ENCODE results near the gene ZBTB42. TPM values are rescaled to one million over a fixed set of nuclear protein-coding genes. Genes with fewer than 3 reads are reported as not detected.

ZBTB42 gene
- total and polyA plus RNA-seq, 5 donors = 5.3 to 7.7 (median 6.4) TPM

DNA sequence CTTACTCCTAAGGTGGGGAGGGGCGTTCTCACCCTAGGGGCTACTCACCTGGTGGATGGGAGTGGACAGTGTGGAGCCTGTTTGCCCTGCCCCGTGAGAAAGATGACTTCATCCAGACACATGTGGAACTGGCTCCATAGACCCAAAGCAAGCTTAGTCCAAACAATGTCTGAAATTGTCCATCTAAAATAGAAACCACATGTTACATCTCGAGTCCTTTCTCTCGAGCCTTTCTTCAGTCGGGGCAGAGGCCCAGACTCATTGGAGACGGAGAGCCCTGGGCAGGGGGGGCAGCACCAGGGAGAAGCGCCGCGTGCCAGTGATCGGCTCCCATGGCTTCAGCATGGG, 43.7 kb upstream of the ZBTB42 start:
- H3K27ac ChIP-seq (ENCODE audit: low read length) = no peak overlapping the region
- 86% methylated on average over 10 of the region's 10 CpGs for WGBS
- no peaks in the 10 kb centered on the region for H3K9me3 ChIP-seq (ENCODE audit: control insufficient read depth, low read length)
- H3K4me3 ChIP-seq (ENCODE audit: low read length) = no peak overlapping the region
- ATAC-seq (no peak), DNase-seq (peak in 2 of 3 donors; percentile 13 to 35)
- H3K4me1 ChIP-seq (ENCODE audit: control insufficient read depth, insufficient read depth, low read length) = peaks cover under 1% of the 10 kb centered on the region
- no peaks in the 10 kb centered on the region for H3K27me3 ChIP-seq (ENCODE audit: control insufficient read depth, insufficient read depth)
- intact Hi-C loops (cut with DNase I) = loop anchor here in 1 of 4 donors (5.0 kb wide), 1 partner anchor 35 kb away; no protein-coding TSS in a partner anchor

DNA sequence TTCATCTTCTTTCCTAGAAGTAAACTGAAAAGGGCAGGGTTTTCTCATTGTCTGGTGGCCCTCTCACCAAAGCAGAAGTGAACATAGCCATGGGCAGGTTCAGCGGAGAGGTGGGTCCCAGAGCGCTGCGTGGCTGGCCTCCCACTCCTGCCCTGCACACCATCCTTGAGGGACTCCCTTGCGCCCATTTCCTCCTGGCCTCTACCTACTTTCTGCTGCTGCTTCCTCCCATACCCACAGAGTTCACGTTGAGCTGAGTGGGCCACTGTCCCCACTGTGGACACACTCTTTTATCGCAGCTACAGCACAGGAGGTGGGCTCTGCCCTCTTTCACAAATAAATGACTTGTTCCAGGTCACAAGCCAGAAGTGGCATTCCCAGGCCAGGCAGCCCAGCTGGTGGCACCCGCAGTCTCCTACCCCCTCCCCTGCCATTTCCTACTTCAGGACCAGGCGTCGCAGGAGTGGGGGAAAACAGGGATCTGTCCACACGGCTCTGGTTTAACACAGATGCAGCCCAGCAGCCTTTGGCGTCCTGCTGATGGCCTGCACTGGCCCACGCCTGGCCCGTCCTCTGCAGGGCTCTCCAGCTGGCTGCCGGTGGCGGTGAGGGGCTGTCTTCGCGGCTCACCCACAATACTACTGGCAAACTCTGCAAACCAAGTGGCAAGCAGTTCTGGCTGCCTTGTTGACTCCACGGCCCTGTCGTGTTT, 43.1 kb upstream of the ZBTB42 start:
- DNase-seq = peak in 2 of 3 donors; percentile 34 to 47
- no peak overlapping the region for H3K4me3 ChIP-seq (ENCODE audit: low read length)
- no peaks in the 10 kb centered on the region for H3K27me3 ChIP-seq (ENCODE audit: control insufficient read depth, insufficient read depth)
- no peaks in the 10 kb centered on the region for H3K4me1 ChIP-seq (ENCODE audit: control insufficient read depth, insufficient read depth, low read length)
- 91% methylated on average over 19 of the region's 19 CpGs for WGBS
- intact Hi-C loops (cut with DNase I) = loop anchor here in 1 of 4 donors (5.0 kb wide), 1 partner anchor 34 kb away; no protein-coding TSS in a partner anchor
- H3K27ac ChIP-seq (ENCODE audit: low read length) = no peak overlapping the region
- no peaks in the 10 kb centered on the region for H3K9me3 ChIP-seq (ENCODE audit: control insufficient read depth, low read length)
- ATAC-seq = no peak

- intact Hi-C loops (cut with DNase I) = loop anchor here in 1 of 4 donors (5.0 kb wide), 1 partner anchor 33 kb away; no protein-coding TSS in a partner anchor
- Histone ChIP-seq H3K27ac (ENCODE audit: low read length) (no peak overlapping the region), H3K9me3 (ENCODE audit: control insufficient read depth, low read length) (no peaks in the 10 kb centered on the region), H3K27me3 (ENCODE audit: control insufficient read depth, insufficient read depth) (no peaks in the 10 kb centered on the region), H3K4me3 (ENCODE audit: low read length) (no peak overlapping the region), H3K4me1 (ENCODE audit: control insufficient read depth, insufficient read depth, low read length) (no peaks in the 10 kb centered on the region)
- DNase-seq = peak in 2 of 3 donors; percentile 42 to 46
- no peak for ATAC-seq
- WGBS = 86% methylated on average over 30 of the region's 30 CpGs
These were observed 41.6 kb upstream of the ZBTB42 start for GRCh38 chr14:104758981-104759969.

DNA sequence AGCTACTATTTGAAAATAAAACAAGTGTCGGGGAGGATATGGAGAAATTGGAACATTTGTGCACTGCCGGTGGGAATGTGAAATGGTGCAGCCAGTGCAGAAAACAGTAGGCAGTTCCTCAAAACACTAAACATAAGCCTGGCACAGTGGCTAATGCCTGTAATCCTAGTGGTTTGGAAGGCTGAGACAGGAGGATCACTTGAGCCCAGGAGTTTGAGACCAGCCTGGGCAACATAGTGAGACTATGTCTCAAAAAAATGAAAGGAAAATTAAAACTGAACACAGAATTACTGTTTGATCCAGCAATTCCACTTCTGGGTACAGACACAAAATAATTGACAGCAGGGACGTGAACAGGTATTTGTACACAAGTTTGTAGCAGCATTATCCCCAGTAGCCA, 35.4 kb upstream of the ZBTB42 start:
- Histone ChIP-seq H3K4me1 (ENCODE audit: control insufficient read depth, insufficient read depth, low read length) (peaks cover 2% of the 10 kb centered on the region), H3K27ac (ENCODE audit: low read length) (no peak overlapping the region), H3K27me3 (ENCODE audit: control insufficient read depth, insufficient read depth) (no peaks in the 10 kb centered on the region), H3K9me3 (ENCODE audit: control insufficient read depth, low read length) (no peaks in the 10 kb centered on the region), H3K4me3 (ENCODE audit: low read length) (no peak overlapping the region)
- 94% methylated on average over 3 of the region's 3 CpGs for WGBS
- DNase-seq (no peak), ATAC-seq (no peak)
- intact Hi-C loops (cut with DNase I) = loop anchor here (5.0 kb wide), 2 partner anchors 57 to 62 kb away; no protein-coding TSS in a partner anchor

- ATAC-seq = no peak
These were observed 34.5 kb upstream of the ZBTB42 start for GRCh38 chr14:104766256-104766862.

DNA sequence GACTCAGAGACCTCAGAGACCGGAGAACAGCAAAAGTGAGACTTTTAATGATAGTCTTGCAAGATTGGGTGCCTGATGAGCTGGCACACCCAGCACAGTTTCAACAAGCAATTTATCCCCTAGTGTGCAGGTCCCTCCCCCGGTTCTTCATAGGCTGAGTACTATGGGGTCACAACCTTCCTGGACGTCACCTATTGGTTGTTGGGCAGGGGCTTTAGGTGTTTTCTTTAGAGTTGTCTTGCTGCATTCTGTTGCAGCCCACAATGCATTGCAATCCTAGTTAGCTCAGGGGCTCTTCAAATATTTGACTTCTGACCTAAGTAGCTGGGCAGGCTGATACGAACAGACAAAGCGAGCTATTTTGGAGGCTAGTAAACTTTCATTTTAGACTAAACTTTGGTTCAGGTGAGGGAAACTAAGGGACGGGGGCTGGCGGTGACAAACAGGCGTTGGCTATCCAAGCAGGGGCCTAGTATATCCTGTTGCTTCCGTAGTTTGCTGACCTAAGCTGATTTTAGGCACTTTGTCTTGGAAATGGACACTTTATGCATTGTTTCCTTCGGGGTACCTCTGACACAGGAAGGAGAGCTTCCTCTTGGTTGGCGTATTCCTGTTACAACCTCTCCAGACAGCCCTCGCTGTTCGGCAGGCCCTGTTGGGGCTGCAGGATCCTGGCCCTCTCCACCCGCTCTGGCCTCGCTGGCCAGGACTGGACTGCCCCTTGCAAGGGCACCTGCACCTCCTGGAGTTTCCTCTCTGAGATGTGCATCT, 33.9 kb upstream of the ZBTB42 start:
- peak in 2 of 3 donors; percentile 11 to 50 for DNase-seq
- Histone ChIP-seq H3K4me1 (ENCODE audit: control insufficient read depth, insufficient read depth, low read length) (peaks cover 2% of the 10 kb centered on the region), H3K27ac (ENCODE audit: low read length) (no peak overlapping the region), H3K27me3 (ENCODE audit: control insufficient read depth, insufficient read depth) (no peaks in the 10 kb centered on the region), H3K4me3 (ENCODE audit: low read length) (no peak overlapping the region), H3K9me3 (ENCODE audit: control insufficient read depth, low read length) (no peaks in the 10 kb centered on the region)
- intact Hi-C loops (cut with DNase I) = loop anchor here (5.0 kb wide), 2 partner anchors 55 to 60 kb away; no protein-coding TSS in a partner anchor
- 76% methylated on average over 15 of the region's 15 CpGs for WGBS
- no peak for ATAC-seq

More at GRCh38 chr14:104766256-104766862, 34.5 kb upstream of the ZBTB42 start:
- WGBS = 93% methylated on average over 4 of the region's 4 CpGs
- no peak for DNase-seq
- Histone ChIP-seq H3K4me3 (ENCODE audit: low read length) (no peak overlapping the region), H3K27me3 (ENCODE audit: control insufficient read depth, insufficient read depth) (no peaks in the 10 kb centered on the region), H3K9me3 (ENCODE audit: control insufficient read depth, low read length) (no peaks in the 10 kb centered on the region), H3K27ac (ENCODE audit: low read length) (no peak overlapping the region), H3K4me1 (ENCODE audit: control insufficient read depth, insufficient read depth, low read length) (peaks cover 2% of the 10 kb centered on the region)
- intact Hi-C loops (cut with DNase I) = loop anchor here (5.0 kb wide), 2 partner anchors 56 to 61 kb away; no protein-coding TSS in a partner anchor

- intact Hi-C loops (cut with DNase I) = loop anchor here (5.0 kb wide), 2 partner anchors 55 to 60 kb away; no protein-coding TSS in a partner anchor
These were observed 33.3 kb upstream of the ZBTB42 start for GRCh38 chr14:104767634-104767918.

GRCh38 chr14:104768437-104769323, 32.2 kb upstream of the ZBTB42 start:
- intact Hi-C loops (cut with DNase I) = loop anchor here (5.0 kb wide), 2 partner anchors 54 to 59 kb away; no protein-coding TSS in a partner anchor
- H3K27me3 ChIP-seq (ENCODE audit: control insufficient read depth, insufficient read depth) = no peaks in the 10 kb centered on the region
- no peak overlapping the region for H3K4me3 ChIP-seq (ENCODE audit: low read length)
- H3K27ac ChIP-seq (ENCODE audit: low read length) = no peak overlapping the region
- H3K9me3 ChIP-seq (ENCODE audit: control insufficient read depth, low read length) = no peaks in the 10 kb centered on the region
- WGBS = 14% methylated on average over 25 of the region's 25 CpGs
- DNase-seq = peak; percentile 86 to 96 (median 96)
- peaks cover 2% of the 10 kb centered on the region for H3K4me1 ChIP-seq (ENCODE audit: control insufficient read depth, insufficient read depth, low read length)
- peak; percentile 88 to 89 for ATAC-seq

More at GRCh38 chr14:104767634-104767918, 33.3 kb upstream of the ZBTB42 start:
- H3K27ac ChIP-seq (ENCODE audit: low read length) = no peak overlapping the region
- H3K27me3 ChIP-seq (ENCODE audit: control insufficient read depth, insufficient read depth) = no peaks in the 10 kb centered on the region
- H3K4me1 ChIP-seq (ENCODE audit: control insufficient read depth, insufficient read depth, low read length) = peaks cover 2% of the 10 kb centered on the region
- no peak for DNase-seq
- H3K4me3 ChIP-seq (ENCODE audit: low read length) = no peak overlapping the region
- WGBS = 83% methylated on average over 5 of the region's 5 CpGs
- ATAC-seq = no peak
- H3K9me3 ChIP-seq (ENCODE audit: control insufficient read depth, low read length) = no peaks in the 10 kb centered on the region

DNA sequence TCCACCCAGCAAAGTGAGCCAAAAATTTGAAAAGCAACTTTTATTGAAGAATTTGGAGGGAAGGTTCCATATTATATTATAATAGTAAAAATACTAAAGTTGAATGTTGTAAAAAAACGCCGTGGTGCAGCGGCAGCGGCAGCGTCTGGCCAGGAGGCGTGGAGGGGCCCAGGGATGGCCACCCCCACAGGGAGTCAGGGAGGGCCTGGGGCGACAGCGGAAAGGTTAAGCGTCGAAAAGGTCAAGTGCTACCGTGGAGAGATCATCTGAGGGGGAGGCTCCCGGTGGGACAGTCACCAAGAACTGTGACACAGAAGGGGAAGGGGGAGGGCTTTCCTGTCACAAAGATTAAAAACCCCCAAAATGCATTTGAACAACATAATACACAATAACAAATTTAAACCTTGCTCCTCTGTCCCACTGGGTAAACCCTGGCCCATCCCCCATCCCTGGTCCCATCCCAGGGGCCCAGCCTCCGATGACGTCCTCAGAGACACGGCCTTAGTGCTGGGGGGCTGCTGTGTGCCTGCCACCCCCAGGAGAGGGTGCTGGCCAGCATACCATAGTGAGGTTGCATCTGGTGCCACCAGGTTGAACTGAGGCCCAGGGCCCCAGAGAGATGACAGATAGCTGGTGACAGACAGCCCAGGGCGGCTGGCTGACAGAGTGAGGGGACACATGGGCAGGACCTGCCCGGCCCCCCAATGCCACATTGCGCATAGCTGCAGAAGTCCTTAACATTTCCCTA, 31.4 kb upstream of the ZBTB42 start:
- Histone ChIP-seq H3K27me3 (ENCODE audit: control insufficient read depth, insufficient read depth) (no peaks in the 10 kb centered on the region), H3K4me1 (ENCODE audit: control insufficient read depth, insufficient read depth, low read length) (peaks cover 2% of the 10 kb centered on the region), H3K9me3 (ENCODE audit: control insufficient read depth, low read length) (no peaks in the 10 kb centered on the region), H3K4me3 (ENCODE audit: low read length) (no peak overlapping the region), H3K27ac (ENCODE audit: low read length) (no peak overlapping the region)
- ATAC-seq = no peak
- intact Hi-C loops (cut with DNase I) = loop anchor here (5.0 kb wide), 2 partner anchors 53 to 58 kb away; no protein-coding TSS in a partner anchor
- 73% methylated on average over 18 of the region's 18 CpGs for WGBS
- peak in 2 of 3 donors; percentile 53 for DNase-seq
